ENCODE data around the gene ADD3. TPM values are rescaled to one million over a fixed set of nuclear protein-coding genes. Genes with fewer than 3 reads are reported as not detected.

The ADD3 gene, protein sequence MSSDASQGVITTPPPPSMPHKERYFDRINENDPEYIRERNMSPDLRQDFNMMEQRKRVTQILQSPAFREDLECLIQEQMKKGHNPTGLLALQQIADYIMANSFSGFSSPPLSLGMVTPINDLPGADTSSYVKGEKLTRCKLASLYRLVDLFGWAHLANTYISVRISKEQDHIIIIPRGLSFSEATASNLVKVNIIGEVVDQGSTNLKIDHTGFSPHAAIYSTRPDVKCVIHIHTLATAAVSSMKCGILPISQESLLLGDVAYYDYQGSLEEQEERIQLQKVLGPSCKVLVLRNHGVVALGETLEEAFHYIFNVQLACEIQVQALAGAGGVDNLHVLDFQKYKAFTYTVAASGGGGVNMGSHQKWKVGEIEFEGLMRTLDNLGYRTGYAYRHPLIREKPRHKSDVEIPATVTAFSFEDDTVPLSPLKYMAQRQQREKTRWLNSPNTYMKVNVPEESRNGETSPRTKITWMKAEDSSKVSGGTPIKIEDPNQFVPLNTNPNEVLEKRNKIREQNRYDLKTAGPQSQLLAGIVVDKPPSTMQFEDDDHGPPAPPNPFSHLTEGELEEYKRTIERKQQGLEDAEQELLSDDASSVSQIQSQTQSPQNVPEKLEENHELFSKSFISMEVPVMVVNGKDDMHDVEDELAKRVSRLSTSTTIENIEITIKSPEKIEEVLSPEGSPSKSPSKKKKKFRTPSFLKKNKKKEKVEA
- 3.5 to 5.9 TPM (median 4.6 TPM) in 5 replicates for total RNA-seq (2022; extraction: Qiagen RNA extraction)

DNA sequence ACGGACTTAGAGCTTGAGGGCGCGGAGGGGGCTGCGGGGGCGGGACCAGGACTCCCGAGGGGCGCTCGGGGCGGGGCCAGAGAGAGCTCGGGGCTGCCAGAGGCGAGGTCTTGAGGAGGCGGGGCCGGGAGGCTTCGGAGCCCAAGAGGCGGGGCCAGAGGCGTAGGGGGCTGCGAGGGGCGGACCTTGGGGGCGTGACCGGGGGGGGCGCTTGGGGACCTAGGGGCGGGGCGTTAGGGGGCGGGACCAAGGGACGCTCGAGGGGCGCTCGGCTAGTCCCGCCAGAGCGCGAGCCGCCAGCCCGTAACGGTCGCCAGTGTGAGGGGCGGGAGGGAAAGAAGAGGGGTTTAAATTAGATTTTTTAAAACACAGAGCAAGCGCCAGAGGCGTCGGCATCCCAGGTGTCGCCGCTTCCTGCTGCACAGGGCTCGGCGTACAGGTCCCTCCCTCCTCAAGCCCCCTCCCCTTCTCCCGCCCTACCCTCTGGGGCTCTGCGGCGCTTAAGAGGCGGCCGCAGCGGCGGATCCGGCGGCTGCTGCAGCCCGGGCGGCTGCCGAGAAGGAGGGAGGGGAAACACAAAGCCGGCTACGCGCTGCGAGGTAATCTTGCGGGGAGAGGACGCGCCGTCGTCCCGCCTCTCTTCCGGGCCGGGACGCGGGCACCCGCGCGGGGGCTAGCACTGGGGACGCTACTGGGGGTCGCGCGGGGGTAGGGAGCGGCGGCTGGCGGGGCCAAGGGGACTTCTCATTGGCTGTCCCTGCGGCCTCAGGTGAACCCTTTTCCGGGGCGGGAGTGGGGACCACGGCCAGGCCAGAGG lies at the start of gene ADD3:
Gene ADD3, plus strand, starts transcription at position 284 of the 817 bp plus-strand sequence. CDS start 92,670 bp downstream, outside the sequence.

Other genes with a start within 250 kb of the ADD3 start
- gene XPNPEP1, start 84.5 kb upstream of the ADD3 start, total RNA-seq (2022; extraction: Qiagen RNA extraction): 30.3 to 37.9 TPM (median 33.4 TPM) in 5 replicates
- 4.4 to 6.6 TPM (median 6.0 TPM) in 5 replicates for gene MXI1, start 199.6 kb downstream of the ADD3 start, total RNA-seq (2022; extraction: Qiagen RNA extraction)